ENCODE measurements around the gene TTC3. TPM values are rescaled to one million over a fixed set of nuclear protein-coding genes. Genes with fewer than 3 reads are reported as not detected.

The TTC3 gene
- total and polyA plus RNA-seq, 2 of the 13 experiments (the other 11 are each of a cell fraction or from before 2014, with no cell fraction given) = 55.7 to 108 TPM

DNA sequence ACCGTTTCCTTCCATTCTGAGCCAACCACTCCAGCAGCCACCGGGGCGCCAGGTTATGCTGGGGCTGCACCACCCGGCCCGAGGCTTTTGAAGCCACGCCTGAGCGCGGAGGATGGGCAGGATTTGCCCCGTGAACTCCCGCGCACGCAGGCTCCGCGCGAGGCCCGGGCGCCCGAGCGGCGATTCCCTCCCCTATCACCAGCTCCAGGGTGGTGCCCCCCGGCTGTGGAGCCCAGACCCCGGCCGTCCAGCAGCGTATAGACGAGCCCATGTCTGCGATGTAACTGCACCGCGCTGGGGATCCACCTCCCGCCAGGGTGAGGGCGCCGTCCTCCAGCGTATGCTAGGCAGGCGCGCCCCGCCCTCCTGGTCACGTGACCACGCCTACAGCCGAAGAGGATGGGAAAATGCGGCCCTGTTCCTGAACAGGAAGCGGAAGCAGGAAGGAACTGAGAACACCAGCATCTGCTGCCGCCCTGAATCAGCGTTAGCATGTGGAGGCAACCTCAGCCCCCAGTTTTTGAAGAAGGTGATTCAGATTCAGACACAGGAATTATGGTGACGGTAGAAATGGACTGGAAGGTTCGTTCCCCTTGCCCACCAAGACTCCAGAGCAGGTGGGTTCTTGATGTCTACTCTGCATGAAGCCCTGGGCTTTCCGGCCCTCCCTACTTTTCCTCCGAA lies 148.1 kb downstream of the TTC3 start (continued):
- TF ChIP-seq CBX2 (IDR thresholded peaks at IDR 0.05; ENCODE audit: low read depth, low read length) = no peak
- TF ChIP-seq CBX2 (CRISPR knock-in tag; IDR thresholded peaks at IDR 0.05; ENCODE audit: low read depth) = no peak
- TF ChIP-seq RBM22 (optimal IDR thresholded peaks at IDR 0.05; ENCODE audit: low read length) = peak; percentile 78
- no peak for TF ChIP-seq TCF12 (IDR thresholded peaks at IDR 0.05)
- TF ChIP-seq TCF12 (CRISPR knock-in tag; IDR thresholded peaks at IDR 0.05) = no peak
- TF ChIP-seq, protein P1, sequence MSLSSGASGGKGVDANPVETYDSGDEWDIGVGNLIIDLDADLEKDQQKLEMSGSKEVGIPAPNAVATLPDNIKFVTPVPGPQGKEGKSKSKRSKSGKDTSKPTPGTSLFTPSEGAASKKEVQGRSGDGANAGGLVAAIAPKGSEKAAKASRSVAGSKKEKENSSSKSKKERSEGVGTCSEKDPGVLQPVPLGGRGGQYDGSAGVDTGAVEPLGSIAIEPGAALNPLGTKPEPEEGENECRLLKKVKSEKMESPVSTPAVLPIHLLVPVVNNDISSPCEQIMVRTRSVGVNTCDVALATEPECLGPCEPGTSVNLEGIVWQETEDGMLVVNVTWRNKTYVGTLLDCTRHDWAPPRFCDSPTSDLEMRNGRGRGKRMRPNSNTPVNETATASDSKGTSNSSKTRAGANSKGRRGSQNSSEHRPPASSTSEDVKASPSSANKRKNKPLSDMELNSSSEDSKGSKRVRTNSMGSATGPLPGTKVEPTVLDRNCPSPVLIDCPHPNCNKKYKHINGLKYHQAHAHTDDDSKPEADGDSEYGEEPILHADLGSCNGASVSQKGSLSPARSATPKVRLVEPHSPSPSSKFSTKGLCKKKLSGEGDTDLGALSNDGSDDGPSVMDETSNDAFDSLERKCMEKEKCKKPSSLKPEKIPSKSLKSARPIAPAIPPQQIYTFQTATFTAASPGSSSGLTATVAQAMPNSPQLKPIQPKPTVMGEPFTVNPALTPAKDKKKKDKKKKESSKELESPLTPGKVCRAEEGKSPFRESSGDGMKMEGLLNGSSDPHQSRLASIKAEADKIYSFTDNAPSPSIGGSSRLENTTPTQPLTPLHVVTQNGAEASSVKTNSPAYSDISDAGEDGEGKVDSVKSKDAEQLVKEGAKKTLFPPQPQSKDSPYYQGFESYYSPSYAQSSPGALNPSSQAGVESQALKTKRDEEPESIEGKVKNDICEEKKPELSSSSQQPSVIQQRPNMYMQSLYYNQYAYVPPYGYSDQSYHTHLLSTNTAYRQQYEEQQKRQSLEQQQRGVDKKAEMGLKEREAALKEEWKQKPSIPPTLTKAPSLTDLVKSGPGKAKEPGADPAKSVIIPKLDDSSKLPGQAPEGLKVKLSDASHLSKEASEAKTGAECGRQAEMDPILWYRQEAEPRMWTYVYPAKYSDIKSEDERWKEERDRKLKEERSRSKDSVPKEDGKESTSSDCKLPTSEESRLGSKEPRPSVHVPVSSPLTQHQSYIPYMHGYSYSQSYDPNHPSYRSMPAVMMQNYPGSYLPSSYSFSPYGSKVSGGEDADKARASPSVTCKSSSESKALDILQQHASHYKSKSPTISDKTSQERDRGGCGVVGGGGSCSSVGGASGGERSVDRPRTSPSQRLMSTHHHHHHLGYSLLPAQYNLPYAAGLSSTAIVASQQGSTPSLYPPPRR (CRISPR knock-in tag; IDR thresholded peaks at IDR 0.05; ENCODE audit: borderline replicate concordance) = peak; percentile 75; the same call in 1 of the 2 replicates
- TF ChIP-seq, protein P2, sequence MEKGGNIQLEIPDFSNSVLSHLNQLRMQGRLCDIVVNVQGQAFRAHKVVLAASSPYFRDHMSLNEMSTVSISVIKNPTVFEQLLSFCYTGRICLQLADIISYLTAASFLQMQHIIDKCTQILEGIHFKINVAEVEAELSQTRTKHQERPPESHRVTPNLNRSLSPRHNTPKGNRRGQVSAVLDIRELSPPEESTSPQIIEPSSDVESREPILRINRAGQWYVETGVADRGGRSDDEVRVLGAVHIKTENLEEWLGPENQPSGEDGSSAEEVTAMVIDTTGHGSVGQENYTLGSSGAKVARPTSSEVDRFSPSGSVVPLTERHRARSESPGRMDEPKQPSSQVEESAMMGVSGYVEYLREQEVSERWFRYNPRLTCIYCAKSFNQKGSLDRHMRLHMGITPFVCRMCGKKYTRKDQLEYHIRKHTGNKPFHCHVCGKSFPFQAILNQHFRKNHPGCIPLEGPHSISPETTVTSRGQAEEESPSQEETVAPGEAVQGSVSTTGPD (CRISPR knock-in tag; IDR thresholded peaks at IDR 0.05) = peak; percentile 41; the same call in 1 of the 2 replicates
- TF ChIP-seq, protein P3, sequence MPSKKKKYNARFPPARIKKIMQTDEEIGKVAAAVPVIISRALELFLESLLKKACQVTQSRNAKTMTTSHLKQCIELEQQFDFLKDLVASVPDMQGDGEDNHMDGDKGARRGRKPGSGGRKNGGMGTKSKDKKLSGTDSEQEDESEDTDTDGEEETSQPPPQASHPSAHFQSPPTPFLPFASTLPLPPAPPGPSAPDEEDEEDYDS (CRISPR knock-in tag; IDR thresholded peaks at IDR 0.05) = peak; percentile 87
- no peak for TF ChIP-seq SSRP1 (CRISPR knock-in tag; IDR thresholded peaks at IDR 0.05)
- TF ChIP-seq HOXA7 (CRISPR knock-in tag; IDR thresholded peaks at IDR 0.05) = no peak
- TF ChIP-seq U2AF1 (optimal IDR thresholded peaks at IDR 0.05; ENCODE audit: low read depth, low read length) = no peak
- TF ChIP-seq ZFY (CRISPR knock-in tag; IDR thresholded peaks at IDR 0.05) = peak; percentile 80
- TF ChIP-seq ZKSCAN1 (IDR thresholded peaks at IDR 0.05; ENCODE audit: low read length) = no peak
- peak; percentile 19; the same call in 1 of the 2 replicates for TF ChIP-seq JUND (CRISPR knock-in tag; IDR thresholded peaks at IDR 0.05)
- TF ChIP-seq, protein P4, sequence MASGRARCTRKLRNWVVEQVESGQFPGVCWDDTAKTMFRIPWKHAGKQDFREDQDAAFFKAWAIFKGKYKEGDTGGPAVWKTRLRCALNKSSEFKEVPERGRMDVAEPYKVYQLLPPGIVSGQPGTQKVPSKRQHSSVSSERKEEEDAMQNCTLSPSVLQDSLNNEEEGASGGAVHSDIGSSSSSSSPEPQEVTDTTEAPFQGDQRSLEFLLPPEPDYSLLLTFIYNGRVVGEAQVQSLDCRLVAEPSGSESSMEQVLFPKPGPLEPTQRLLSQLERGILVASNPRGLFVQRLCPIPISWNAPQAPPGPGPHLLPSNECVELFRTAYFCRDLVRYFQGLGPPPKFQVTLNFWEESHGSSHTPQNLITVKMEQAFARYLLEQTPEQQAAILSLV (CRISPR knock-in tag; IDR thresholded peaks at IDR 0.05; ENCODE audit: borderline replicate concordance) = peak; percentile 93
- TF ChIP-seq, protein P5, sequence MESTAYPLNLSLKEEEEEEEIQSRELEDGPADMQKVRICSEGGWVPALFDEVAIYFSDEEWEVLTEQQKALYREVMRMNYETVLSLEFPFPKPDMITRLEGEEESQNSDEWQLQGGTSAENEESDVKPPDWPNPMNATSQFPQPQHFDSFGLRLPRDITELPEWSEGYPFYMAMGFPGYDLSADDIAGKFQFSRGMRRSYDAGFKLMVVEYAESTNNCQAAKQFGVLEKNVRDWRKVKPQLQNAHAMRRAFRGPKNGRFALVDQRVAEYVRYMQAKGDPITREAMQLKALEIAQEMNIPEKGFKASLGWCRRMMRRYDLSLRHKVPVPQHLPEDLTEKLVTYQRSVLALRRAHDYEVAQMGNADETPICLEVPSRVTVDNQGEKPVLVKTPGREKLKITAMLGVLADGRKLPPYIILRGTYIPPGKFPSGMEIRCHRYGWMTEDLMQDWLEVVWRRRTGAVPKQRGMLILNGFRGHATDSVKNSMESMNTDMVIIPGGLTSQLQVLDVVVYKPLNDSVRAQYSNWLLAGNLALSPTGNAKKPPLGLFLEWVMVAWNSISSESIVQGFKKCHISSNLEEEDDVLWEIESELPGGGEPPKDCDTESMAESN (CRISPR knock-in tag; conservative IDR thresholded peaks at IDR 0.05) = peak; percentile 72
- TF ChIP-seq SNAPC2 (CRISPR knock-in tag; IDR thresholded peaks at IDR 0.05) = no peak
- no peak for TF ChIP-seq ZNF282 (IDR thresholded peaks at IDR 0.05; ENCODE audit: partially characterized antibody)
- no peak for TF ChIP-seq MATR3 (CRISPR knock-in tag; IDR thresholded peaks at IDR 0.05)
- peak; percentile 77; the same call in 1 of the 2 replicates for TF ChIP-seq ZBTB38 (CRISPR knock-in tag; IDR thresholded peaks at IDR 0.05)

Data from HepG2 (cell line).